GM19035 (cell line): Measurements from ENCODE around the gene TNNI2.
"Not testable (repeated sequence)": the region's sequence is repeated elsewhere in the genome, so short reads cannot be mapped to it uniquely, and the experiment has no call there.

ENCODE experiments used
- ATAC-seq: cut with Tn5 transposase; IDR thresholded peaks from one replicate; pipeline ENCODE4 v1.9.1; 2021; ENCODE audit not compliant: unreplicated experiment

Gene TNNI2

DNA sequence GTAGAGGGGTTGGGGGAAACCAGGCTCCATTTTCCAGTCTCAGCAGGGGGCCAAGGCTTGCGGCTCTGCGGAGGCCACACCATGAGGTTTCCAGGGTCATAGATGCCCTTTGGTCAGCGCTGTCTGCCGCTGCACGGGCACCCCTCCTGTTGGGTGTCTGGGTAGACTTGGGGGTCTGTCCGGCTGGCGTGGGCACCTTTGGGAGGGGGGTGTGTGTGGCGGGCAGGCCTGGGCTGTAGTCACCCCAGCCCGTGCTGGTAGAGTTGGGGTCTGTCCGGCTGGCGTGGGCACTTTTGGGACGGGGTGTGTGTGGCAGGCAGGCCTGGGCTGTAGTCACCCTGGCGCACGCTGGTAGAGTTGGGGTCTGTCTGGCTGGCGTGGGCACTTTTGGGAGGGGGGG, 32.8 kb downstream of the TNNI2 start:
- ATAC-seq = no peak

DNA sequence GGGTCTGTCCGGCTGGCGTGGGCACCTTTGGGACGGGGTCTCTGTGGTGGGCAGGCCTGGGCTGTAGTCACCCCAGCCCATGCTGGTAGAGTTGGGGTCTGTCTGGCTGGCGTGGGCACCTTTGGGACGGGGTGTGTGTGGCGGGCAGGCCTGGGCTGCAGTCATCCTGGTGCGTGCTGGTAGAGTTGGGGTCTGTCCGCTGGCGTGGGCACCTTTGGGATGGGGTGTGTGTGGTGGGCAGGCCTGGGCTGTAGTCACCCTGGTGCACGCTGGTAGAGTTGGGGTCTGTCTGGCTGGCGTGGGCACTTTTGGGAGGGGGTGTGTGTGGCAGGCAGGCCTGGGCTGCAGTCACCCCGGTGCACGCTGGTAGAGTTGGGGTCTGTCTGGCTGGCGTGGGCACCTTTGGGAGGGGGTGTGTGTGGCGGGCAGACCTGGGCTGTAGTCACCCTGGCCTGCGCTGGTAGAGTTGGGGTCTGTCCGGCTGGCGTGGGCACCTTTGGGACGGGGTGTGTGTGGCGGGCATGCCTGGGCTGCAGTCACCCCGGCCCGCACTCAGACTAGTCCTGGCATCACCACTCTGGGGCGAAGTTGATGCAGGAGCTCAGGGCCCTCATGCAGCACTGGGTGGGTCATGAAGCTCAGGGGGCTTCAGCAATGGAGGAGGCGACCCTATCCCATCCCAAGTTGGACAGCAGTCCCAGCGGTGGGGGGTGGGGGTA, 33.6 kb downstream of the TNNI2 start:
- no peak for ATAC-seq

DNA sequence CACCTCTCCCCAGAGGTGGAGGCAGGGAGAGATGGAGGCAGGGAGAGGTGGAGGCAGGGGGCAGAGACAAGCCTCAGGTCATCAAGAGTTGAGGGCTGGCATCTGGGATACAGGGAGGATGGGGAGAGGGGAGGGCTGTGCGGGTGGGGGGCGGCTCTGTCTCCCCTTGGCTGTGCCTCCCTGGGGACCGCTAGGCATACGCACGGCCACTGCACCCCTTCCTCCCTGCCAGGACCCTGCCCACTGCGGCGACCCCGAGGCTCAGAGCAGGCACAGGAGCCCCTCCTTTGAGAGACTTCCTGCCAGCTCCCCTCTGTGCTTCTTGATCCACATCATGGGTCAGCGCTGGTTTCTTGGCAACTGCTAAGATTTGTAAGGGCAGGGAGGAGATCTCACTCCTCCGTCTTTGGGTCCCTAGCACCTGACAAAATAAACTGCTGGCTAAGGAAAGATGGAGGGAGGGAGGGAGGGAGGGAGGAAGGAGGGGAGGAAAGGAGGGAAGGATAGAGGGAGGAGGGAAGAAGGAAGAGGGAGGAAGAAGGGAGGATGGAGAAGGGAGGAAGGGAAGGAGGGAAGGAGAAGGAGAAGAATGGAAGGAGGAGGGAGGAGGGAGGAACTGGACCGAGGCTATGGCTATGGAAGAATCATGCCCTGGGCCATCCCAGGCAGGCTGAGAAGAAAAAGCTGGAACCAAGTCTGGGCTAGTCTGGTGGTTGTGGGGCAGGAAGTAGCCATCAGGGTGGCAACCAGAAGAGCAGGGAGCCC, 34.4 kb downstream of the TNNI2 start:
- no peak for ATAC-seq

- ATAC-seq = not testable (repeated sequence)
Observed at GRCh38 chr11:1873813-1874150, 35.0 kb downstream of the TNNI2 start.

GRCh38 chr11:1874441-1875092, 35.8 kb downstream of the TNNI2 start:
- not testable (repeated sequence) for ATAC-seq

- no peak for ATAC-seq
Observed at GRCh38 chr11:1875093-1875850, 36.5 kb downstream of the TNNI2 start.

DNA sequence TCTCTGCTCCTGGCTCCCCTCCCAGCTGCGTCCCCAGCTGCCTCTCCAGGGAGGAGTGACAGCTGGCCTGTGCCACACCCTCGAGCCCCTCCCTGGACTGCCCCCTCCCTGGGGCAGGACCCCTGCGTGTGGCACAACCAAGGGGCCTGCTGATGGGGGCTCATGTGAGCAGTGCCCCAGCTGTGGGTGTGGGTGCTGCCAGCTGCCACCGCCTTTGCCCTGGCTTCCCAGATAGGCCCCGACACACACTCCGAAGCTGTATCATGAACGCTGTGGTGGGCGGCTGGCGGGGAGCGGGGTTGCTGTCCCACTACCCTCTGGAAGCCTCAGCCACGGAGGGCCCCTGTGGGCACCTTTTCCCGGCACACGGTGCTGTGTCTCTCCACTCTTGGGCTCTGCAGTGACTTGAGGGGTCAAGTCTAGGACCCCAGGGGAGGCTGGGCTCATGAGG, 37.1 kb downstream of the TNNI2 start:
- ATAC-seq = not testable (repeated sequence)

GRCh38 chr11:1876361-1877063, 37.7 kb downstream of the TNNI2 start:
- ATAC-seq = no peak

DNA sequence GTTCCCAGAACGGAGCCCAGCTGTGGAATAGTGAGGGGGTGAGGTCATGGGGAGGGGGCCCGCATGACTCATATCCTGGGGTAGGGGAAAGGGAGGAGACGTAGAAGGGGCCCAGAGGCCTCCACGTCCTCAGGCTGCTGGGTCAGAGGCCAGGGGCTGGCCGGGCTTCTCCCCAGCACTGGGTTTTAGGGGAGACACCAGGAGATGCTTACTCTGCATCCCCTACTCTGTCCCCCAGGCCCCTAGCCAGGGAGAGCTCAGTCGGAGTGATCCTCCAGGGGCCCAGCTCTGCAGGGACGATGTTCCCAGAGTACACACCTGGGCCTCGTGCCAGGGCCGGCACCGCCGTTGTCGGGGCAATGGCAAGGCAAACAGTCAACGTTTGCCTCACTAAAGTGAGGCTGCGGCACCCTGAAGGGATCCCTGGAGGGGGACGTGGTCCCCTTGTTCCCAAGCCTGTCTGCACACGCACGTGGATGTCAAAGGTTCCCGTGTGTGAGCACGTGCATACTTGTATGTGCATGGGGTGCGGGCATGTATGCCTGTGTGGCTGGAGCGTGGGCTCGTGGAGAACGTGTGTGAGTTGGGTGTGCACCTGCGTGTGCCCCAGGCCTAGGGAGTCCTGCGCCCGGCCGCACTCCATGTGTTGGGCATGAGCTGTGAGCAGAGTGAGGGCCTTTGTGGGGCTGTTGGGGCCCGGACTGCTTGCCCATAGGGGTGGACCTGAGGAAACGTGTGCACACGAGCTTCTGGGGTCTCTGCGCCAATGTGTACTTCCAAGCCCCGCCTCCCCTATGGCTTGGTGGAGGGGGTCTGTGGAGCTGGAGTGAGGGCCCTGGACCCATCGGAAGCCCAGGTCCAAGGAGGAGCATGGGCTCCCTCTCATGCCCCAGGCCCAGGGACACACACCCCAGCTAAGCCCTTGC, 38.7 kb downstream of the TNNI2 start:
- ATAC-seq = no peak

GRCh38 chr11:1878137-1879031, 39.6 kb downstream of the TNNI2 start:
- no peak for ATAC-seq

- ATAC-seq = no peak
Observed at GRCh38 chr11:1879342-1879940, 40.7 kb downstream of the TNNI2 start.

GRCh38 chr11:1879941-1880720, 41.4 kb downstream of the TNNI2 start:
- no peak for ATAC-seq

- ATAC-seq = no peak
Observed at GRCh38 chr11:1880746-1881441, 42.1 kb downstream of the TNNI2 start.

DNA sequence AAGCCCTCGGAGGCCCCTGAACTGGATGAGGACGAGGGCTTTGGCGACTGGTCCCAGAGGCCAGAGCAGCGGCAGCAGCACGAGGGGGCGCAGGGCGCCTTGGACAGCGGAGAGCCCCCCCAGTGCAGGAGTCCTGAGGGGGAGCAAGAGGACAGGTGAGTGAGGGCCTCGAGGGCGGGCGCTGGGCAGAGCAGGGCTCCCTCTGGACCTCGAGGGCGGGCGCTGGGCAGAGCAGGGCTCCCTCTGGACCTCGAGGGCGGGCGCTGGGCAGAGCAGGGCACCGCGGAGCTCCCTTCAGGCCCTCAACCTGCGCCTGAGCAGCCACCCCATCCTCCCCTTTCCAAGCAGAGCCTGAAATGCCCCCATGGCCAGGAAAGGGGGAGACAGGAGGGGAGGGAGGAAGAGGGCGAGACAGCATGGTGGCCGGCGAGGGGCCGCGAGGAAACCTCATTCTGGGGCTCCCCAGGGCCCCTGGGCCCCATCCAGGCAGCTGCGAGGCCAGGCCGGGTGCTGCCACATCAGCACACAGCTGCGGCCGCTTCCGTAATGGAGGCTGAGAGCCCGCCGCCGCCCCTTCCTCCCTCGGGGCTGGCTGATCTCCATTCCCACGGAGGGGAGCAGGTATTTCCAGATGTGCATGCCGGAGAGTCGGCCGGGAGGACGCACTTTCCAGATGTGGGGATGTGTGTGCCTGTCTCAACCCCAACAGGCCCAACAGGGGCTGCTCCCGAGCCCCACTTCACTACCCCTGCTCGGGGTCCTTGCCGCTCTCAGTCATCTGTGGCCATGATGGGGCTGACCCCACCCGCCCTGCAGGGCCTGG, 42.9 kb downstream of the TNNI2 start:
- no peak for ATAC-seq

GRCh38 chr11:1882265-1883238, 43.8 kb downstream of the TNNI2 start:
- ATAC-seq = no peak
